ENCODE data around the gene INSM1.
A peak's percentile ranks its signal among the peaks of the same experiment; 100 is the strongest.

The INSM1 gene

DNA sequence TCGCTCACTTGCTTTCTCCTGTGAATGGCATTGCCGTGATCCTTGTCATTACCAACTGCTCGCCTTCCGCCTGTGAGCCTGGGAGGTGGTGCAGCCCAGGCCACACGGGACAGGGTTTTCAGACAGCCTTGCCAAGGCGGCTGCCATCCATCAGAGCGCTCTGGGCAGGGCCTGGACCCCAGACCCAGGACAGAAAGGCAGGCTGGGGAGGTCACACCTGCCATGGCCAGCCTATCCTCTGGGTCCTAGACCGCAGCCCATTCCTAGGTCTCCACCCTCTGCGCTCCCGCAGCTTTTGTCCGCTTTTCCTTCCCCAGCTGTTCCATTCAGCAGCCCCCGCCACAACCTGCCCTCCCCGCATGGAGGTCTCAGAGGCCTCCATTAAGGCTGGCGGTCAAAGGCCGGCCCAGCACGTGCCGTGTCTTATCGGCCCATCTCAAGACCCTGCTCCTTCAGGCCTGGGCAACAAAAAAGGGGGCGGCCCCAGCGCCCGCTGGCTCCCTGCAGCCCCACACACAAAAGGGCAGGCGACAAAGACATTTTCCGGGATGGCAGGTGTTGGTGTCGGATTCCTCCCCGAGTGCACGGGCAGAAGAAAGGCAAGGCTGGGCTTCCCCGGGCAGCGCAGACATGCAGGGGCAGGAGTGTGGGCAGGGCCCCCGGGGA, 28.1 kb downstream of the INSM1 start:
- peak; percentile 39 for DNase-seq

DNA sequence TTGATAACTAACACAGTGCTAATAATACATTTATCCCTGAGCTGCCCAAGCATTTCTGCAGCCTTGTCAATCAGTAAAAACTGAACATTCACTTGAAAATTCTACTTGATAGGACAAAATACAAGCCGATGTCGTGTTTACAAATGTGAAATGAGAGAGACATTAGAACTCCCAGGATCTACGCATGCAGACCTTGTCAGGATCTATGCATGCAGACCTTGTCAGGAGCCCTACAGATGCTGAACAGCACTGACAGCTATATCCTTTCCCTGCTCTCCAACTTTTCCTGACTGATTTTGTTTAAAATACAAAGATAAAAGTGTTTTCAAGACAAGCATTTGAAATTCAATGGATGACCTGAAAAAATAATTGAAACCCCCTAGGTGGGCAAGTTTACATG, 28.9 kb downstream of the INSM1 start:
- no peak for DNase-seq

DNA sequence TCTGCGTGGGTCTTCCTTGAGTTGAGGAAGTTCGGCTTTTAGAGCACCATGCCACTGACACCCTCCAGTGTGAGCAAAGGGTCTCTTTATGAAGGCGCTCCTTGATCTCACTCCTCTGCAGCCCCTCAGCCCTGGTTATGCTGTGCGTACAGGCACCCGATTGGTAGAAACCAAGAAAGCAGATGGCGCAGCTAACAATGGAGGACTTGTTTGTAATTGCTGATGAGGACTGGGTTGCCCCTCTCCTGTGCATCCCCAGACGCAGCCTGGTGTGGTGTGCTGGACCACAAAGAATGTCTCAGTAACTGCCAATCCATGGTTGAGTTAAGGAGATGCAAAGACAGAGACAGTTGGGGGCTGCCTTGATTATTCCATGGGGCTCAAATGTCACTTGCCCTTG, 30.2 kb downstream of the INSM1 start:
- DNase-seq: no peak

DNA sequence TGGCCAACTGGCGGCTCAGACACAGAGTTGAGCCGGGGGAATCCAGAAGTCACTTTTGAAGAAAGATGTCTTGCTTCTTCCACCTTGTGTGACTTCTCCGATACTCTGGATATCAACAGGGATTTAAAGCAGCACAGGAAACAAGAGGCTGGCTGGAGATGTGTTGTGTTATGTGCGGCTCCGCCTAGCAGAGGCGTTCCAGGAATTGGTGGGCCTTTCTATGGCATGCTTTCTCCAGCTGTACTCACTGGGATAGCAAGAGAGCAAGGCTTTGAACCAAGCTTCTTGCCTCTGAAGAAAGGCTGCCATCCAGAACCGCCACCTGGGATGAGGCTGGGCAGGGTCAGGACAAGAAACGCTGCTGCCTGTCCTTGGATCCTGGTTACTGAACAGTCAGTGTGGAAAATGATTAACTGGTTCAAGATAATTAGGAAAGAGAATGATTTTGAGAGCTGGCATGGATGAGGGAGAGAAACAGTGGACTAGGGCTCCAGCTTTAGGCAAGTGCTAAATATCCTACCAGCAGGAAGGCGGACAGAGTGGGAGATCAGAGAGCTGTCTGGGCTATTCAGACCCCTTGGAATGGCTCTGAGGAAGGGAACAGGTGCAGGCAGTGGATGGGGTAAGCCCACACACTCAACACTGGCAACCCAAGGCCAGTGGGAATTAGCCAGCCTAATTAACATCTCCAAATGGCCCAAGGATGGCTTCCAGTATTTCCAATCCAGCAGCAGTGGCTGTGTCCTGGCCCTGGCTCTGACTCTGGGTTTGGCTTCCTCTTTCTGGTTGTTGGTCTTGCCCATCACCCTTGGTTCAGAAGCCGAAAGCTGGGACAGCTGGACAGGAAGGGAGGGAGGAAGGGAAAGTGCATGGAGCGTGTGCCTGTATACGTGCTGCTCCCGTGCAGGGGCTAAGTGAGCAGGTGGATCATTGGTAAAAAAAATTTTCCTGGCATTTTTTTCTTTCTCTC, 31.9 kb downstream of the INSM1 start:
- DNase-seq: no peak

DNA sequence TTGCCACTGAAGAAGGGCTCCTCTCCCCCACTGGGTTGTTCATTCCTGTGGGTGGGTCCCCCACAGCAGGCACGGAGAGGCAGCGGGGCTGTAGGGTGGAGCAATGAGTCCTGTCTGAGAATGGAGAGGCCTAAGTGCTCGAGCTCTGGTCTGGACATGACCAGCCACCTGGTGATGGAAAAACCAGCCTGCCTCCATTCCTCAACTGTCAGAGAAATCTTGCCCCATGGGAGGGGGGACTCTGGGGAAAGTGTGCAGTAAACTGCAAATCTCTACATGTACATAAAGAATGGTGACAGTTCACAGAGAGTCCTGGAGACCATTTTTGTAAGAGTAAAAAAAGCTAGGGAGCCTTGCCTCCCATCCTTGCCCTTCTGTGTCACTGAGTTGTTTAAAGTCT, 34.1 kb downstream of the INSM1 start:
- DNase-seq: no peak

DNA sequence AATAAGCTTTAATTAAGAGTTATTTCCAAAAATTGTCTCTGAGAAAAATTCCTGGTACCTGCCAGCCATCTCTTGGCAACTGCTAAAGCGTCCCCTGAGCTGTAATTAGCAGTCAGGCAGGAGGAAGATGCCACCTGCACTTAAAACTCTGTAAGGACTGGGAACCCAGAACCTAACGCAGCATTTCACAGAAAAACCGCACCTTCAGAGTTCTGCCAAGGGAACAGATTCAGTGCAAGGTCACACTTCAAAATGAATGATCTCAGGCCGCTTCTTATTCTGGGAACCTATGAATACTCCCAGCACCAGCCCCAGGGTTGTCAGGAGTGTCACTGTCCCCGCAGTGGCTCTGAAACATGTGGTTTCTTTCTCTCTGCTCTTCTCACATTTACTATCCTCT, 36.7 kb downstream of the INSM1 start:
- DNase-seq: no peak

DNA sequence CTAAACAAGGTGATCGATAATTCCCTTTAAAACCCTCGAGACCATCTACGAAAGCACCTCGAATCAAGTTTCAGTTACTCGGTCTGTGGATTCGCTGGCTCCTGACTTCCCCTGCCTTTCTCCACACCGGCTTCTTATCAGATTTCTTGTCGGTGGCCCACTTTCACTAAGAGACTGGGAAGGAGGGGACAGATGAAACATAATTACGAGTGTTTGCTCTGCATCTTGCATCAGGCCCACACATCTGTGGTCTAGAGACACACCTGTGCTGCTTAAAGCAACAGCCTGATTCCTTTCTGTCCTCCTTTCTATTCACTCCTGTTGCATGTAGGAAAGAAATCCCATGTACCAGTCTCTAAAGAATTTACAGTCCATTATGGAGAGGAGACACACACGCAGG, 37.7 kb downstream of the INSM1 start:
- peak; percentile 35 for DNase-seq

DNA sequence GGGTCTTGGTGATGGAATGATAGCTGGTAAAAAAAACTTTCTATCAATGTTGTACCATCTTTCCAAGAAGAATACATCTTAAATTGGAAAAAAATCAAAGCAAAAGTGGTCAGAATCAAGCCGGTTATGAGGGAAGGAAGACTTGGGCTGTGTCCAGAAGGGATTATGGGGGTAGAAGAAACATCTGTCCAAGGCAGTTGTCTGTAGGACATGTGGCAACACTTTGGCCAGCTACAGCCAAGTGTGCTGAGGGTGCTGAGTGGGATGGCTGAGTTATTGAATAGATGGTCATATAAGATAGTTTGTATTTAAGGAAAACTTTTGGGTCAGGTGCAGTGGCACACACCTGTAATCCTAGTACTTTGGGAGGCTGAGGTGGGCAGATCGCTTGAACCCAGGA, 38.4 kb downstream of the INSM1 start:
- DNase-seq: no peak

DNA sequence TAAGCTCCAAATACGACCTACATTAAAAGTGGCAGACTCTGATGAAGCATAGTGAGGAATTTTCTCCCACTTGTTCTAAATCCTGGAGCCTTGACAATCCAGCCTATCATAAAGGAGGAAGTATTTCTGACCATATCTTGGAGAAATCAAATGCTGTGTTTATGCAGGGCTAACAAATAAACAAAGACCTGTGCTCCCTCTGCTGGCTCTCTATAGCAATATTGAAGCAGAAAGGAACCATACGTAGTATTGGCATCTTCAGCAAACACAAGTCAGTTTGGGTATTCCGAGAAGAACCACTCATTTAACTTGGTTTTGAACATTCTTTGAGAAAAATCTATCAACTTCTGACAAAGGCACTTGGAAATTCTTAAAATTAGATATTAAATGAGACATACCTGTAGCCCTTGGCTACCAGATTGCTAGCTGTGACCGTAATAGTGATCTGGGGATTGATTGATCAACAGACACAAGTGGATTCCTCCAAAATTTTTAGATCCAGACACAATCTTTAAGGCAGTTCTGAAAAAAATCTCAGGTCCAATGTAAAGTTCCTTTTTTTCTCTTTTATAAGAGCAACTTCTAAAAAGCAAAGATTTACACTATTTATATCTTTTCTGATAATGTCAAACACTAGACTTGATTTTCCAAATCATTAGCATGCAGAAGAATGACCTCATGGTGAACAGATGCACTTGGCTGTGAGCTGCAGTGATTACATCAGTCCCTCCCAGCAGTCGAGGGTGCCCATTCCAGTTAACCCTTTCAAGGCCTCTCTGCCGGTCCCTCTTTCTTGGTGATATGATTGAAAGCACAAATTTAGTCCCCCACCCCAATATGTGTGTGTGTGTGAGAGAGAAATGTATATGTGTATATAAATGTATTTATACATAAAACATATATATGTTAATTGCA, 40.2 kb downstream of the INSM1 start:
- DNase-seq: peak; percentile 57

DNA sequence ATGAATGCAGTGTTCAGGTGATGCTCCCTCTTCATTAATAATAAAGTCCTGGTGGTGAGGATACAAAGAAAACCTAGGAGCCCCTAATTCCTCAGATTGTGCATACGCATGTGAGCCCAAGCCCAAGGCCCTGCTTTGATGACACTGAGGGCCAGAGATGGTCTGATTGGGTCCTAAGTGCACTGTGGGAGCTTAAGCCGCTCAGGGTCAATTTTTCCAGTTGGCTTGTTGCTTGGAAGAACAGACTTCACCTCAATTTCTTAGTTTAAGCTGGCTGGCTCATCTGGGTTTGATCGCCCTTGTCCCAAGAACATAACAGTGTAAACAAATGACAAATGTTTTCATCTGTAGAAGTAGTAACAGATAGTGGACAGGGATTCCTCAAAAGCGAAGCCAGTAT, 41.4 kb downstream of the INSM1 start:
- no peak for DNase-seq

DNA sequence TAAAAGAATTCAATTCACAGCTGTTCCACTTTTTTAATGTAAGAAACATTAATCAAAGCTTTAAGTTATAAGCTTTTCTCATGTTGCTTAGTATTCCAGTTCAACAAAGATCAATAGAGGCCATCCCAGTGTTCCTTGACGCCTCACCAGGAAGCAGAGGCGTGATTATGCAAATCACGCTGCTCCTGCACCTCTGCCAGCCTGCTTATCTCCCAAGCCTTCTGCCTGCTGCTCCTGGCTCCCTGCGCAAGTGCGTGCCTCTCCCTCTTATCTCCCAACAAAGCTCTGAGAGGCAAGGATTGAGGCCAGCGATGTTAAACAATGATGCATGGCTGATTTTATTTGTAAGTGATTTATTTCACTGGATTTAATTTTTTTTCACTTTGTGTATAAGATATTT, 42.8 kb downstream of the INSM1 start:
- peak; percentile 48 for DNase-seq

DNA sequence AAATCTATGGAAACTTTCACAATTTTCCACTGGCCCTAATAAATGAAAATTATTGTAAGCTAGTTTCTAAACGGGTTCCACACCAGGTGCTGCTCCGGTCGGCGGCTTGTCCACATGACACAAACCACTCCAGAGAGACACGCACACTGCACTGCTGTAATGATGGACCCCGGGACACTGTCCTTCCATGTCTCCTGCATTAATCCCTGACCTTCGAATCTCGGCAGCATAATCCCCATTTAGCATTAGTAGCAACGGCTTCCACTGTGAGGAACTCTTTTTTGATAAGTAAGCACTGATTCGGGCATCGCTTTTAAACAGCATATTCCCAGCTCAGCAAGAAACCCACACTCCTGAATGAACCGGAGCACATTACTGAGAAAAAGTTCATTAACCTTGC, 43.5 kb downstream of the INSM1 start:
- peak; percentile 31 for DNase-seq

DNA sequence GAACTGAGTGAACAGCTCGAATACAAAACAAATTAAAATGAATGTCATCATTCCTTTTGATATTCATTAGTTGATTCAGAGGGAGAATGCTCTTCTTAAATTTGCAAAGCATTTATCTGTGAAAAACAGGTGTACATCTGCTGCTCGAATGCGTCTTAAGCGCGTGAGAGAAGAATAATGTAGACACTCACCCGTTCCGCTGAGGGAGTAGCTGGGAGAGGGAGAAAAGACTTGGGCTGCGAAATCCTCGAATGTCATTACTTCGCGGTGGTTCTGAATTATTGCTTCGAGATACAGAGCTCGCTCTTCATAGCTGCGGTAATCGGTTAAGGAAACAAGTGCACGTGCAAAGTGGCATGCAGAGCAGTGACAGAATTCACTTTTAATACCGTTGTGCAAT, 43.9 kb downstream of the INSM1 start:
- DNase-seq: peak; percentile 28

DNA sequence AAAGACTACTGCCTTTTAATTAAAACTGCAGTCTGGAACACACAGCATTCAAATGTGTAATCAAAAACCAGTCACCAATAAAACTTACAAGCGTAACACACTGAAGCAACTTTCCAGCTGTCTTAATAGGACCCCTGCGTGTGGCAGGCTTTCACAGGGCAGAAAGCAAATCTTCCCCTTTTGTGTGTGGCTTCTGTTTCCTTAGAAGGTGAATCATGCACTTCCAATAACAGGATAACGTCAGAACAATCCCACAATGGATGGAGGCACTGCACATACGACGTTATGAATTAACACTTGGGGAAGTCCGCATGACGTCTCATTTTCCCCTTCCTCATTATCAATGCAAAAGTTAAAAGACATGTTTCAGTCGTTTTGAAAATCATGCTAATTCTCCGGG, 44.8 kb downstream of the INSM1 start:
- DNase-seq: peak; percentile 50

DNA sequence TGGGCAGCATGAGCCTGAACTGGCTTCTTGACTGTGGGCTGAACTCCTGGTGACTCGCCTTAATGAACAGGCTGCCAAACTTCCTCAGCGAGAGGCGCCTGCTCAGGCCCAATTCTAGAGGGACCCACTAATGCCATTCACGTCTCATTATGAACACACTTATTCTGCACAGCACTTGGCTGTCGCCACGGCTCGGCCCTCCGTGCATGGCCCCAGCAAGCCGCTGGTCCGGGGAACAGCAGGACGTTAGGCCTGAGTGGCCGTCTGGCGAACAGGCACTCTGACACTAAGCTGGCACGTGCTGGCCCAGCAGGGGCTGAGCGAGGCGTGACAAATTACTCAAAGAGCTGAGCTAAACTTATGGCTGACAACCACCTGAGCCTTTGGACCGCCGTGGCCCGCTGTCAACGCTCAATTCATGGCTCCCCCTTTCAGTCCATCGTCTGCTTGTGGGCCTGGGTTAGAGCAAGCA, 45.9 kb downstream of the INSM1 start:
- no peak for DNase-seq

DNA sequence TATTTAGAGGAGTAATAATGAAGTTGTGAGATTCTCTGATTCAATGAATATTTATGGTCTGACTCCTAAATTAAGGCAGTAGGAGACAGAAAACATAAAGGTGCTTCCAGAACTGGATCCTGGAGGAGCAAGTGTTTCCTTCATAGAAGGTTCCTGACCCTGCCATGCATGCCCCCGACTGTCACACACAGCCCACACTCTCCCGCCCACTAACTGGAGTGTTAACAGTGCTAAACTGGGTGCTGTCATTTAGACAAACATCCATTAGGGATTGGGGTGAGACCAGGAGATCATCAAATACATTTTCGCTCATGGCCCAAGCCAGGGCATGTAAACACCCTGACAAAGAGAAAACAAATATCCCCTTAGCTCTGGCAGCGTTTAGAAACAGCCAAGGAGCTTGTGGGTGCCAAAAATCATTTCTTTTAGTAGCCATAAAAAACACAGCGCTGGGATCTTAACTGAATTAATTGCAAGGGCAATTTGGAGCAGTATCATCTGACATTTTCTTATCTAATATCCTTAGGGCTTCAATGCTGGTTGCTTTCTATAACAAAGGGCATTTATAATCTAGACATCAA, 46.8 kb downstream of the INSM1 start:
- DNase-seq: peak; percentile 18

DNA sequence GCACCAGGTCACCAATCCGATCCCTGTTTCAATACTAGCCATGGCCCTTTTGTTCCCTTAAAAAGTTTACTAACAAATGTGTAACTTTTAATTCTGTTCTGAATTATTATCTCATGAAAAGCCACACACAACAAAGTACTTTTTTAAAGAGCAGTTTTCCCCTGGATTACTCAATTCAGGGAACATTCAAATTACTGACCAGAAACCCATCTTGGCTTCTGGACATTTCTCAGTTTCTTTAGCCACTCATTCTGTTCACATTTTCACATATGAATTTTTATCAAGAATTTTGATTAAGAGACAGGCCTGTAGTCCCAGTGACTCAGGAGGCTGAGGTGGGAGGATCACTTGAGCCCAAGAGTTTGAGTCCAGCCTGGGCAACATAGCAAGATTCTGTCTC, 47.4 kb downstream of the INSM1 start:
- DNase-seq: no peak

DNA sequence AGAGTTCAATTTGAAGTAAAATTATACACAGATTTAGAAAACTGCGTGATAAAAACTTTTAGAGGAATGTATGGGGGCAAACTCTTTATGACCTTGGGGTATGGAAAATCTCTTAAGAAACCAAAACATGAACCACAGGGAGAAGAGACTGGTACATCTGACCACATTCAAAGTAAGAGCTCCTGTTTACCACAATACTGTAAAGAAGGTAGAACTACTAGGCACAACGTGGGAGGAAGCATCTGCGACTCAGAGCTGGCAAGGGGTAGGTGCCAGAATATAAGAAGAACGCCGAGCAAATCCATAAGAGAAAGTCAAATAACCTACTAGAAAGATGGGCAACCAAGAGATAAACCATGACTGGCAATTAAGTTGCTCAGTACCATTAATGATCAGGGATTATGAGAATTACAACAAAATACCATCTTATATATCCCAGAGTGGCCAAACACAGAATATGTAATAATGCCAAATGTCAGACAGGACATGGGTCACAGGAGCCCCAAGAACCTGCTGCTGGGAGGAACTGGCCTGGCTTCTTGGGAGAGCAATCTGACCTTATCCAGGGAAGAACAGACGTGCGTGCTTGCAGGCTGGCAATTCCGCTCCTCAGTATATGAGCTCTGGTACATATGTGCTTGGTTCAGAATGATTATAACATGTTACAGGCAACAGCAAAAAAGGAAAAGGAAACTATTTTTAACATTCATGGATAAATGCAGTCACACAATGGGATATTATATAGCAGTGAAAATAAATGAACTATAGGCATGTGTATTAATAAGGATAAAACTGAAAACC, 50.2 kb downstream of the INSM1 start:
- DNase-seq: no peak

All from DMS79 treated with DMSO at 0.1 percent for 48 hours (cell line).